Ishikawa (cell line): ENCODE results near the gene PCMT1.

Experiments used
- TEAD4 ChIP-seq: IDR thresholded peaks from 2 replicates; pipeline ENCODE4 v1.6.1; 2012
- YY1 ChIP-seq: IDR thresholded peaks from 2 replicates; pipeline ENCODE4 v1.6.1; 2012; ENCODE audit warnings: low read depth

DNA sequence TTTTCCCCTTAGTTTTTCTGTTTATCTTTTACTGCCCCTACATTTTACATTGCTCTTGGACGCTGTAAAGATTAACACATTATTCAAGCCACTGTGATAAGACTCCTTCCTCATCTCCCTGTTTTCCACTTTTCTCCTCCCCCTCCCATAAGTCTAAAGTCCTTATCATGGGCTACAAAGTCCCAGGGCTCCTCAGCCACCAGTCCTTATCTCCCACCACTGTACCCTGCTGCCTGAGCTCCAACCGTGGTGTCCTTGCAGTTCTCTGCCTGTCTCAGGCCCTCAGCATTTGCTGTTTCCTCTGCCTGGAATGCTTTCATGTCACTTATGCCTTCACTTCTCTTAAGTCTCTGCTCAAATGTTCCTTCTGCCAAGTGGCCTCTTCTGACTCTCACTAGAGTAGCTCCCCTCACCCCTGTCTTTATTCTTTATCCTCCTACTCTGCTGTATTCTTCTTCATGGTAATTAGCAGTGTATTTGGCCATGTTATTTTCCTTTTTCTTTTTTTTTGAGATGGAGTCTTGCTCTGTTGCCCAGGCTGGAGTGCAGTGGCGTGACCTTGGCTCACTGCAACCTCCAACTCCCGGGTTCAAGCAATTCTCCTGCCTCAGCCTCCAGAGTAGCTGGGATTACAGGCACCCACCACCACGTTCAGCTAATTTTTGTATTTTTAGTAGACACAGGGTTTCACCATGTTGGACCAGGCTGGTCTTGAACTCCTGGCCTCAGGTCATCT, 20.9 kb upstream of the PCMT1 start:
- no peak for TF ChIP-seq TEAD4
- TF ChIP-seq YY1, result no peak
